Adrenal gland (tissue), 12 donors: ENCODE measurements around the gene PSTPIP1. TPM values are rescaled to one million over a fixed set of nuclear protein-coding genes. Genes with fewer than 3 reads are reported as not detected.

Experiments
- DNase-seq, 7 donors: peaks; one replicate each; pipeline ENCODE4 v3.0.0-alpha.2; 2019 to 2020
- H3K27ac ChIP-seq, 5 donors: fragments of 200-600 bp; sonication (generic) in 4 of 5; 1 replicate in 3 of 5; 2 replicates in 2 of 5; pipeline versions ENCODE4 v1.5.1 to v1.8.0; 2016 to 2020; ENCODE audit warnings: mild to moderate bottlenecking in 1 of 5
- H3K27me3 ChIP-seq: fragments of 200-600 bp; 2 replicates; pipeline ENCODE4 v1.8.0; 2021
- H3K36me3 ChIP-seq, 2 donors: fragments of 200-600 bp; replicated peaks in 1 of 2; 1 replicate in 1 of 2; 2 replicates in 1 of 2; pipeline versions ENCODE4 v1.5.1 to v1.8.0; 2018 to 2022
- H3K4me1 ChIP-seq, 2 donors: fragments of 200-600 bp; replicated peaks in 1 of 2; 1 replicate in 1 of 2; 2 replicates in 1 of 2; pipeline versions ENCODE4 v1.5.1 to v1.8.0; 2018 to 2021
- H3K4me3 ChIP-seq, 4 donors: fragments of 200-600 bp; sonication (generic) in 3 of 4; one replicate each; pipeline ENCODE4 v1.5.1; 2016 to 2018
- H3K9me3 ChIP-seq, 3 donors: fragments of 200-600 bp; sonication (generic) in 1 of 3; replicated peaks in 1 of 3; 1 replicate in 2 of 3; 2 replicates in 1 of 3; pipeline versions ENCODE4 v1.5.1 to v1.8.0; 2016 to 2021
- POLR2A ChIP-seq, 2 donors: fragments of 450-650 bp; IDR thresholded peaks; one replicate each; pipeline ENCODE4 v1.6.1; 2017; ENCODE audit warnings: antibody characterized with exemption in 2 of 2, mild to moderate bottlenecking in 2 of 2, moderate library complexity in 1 of 2
- WGBS, 4 donors: extraction: QIAGEN DNeasy Blood & Tissue Kit in 2 of 4; methylation state at CpG; one replicate each; pipeline versions ENCODE4 v1.1.5 to v1.1.7; 2013 to 2017; 5-methylcytosine and 5-hydroxymethylcytosine counted together
- intact Hi-C, 2 donors: fragments of 100-400 bp; cut with DNase I; formaldehyde crosslinking; loops; one replicate each; pipeline versions ENCODE4 v1.14.1 to v1.15.0; 2022 to 2023
- polyA plus RNA-seq, 3 donors: library from polyadenylated mRNA; stranded (reverse); fragments of 200-250 nt in 2 of 3; fragments of 350-450 nt in 1 of 3; fragmentation: Illumina TruSeq in 1 of 3; extraction: RNeasy Lipid Tissue Mini Kit (QIAGEN cat#74804) in 1 of 3; gene quantifications; one replicate each; pipeline ENCODE4 v1.2.3, GENCODE V29; 2013 to 2014
- total RNA-seq, 9 donors: library from RNA; depleted of rRNA in 4 of 9; stranded (reverse); fragments of >200 nt in 4 of 9; fragments of 120-200 nt in 1 of 9; fragmentation: NEBNext Ultra II Directional in 1 of 9; extraction: Animal tissue kit (Norgen Biotek cat#: 25700) in 1 of 9; gene quantifications; one replicate each; pipeline versions ENCODE4 v1.1.0 to v1.2.4, GENCODE V29; 2013 to 2023
- TF ChIP-seq, protein P1 (sequence below), 6 experiments: fragments of 450-650 bp in 4 of 6; fragments of 200-600 bp in 2 of 6; sonication (generic) in 1 of 6; IDR thresholded peaks; 1 replicate in 5 of 6; 2 replicates in 1 of 6; pipeline versions ENCODE4 v1.5.1 to v1.8.0; 2016 to 2021; ENCODE audit warnings: antibody characterized with exemption in 6 of 6, mild to moderate bottlenecking in 2 of 6, moderate library complexity in 1 of 6
- donor health status: healthy with polysubstance abuse.
- donor health status: Bipolar disorder and iron deficiency.
- donor health status: DM: yes; HTN: yes; CAD: no.
- donor health status: DM: no; HTN: no; CAD: no.
- donor health status: DM: no; HTN: no; CAD: no.
- donor health status: DM: yes; HTN: yes; CAD: no.

The PSTPIP1 gene
- total and polyA plus RNA-seq, 12 donors, result 1.4 to 31.5 (median 11.5) TPM

DNA sequence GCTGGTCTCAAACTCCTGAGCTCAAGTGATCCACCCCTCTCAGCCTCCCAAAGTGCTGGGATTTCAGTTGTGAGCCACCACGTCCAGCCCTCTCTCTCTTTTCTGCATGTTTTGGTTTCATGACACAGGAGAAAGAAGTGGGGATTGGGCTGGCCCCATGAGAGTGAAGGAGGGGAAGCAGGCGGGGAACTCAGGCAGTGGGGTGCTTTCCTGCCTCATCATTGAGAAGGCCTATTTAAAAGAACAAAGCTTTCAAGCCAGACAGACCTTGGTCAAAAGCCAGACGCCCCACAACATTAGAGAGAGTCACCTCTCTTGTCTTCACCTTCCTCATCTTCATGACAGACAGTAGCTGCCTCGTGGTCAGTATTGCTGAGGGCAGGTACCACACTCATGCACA is 15.9 kb downstream of the PSTPIP1 start:
- Histone ChIP-seq H3K4me3 (no peak overlapping the region), H3K4me1 (peaks cover 0 to 4% of the 10 kb centered on the region in 2 donors), H3K27me3 (no peaks in the 10 kb centered on the region), H3K9me3 (no peaks in the 10 kb centered on the region), H3K36me3 (no peaks in the 10 kb centered on the region), H3K27ac (no peak overlapping the region)
- WGBS, 4 donors, result 70 to 81% (median 79%) methylated on average over 4 of the region's 4 CpGs
- intact Hi-C loops, result loop anchor here in 1 of 2 donors (10.0 kb wide), 1 partner anchor 614 kb away; no protein-coding TSS in a partner anchor
- DNase-seq, result no peak
- TF ChIP-seq POLR2A (IDR thresholded peaks at IDR 0.05), result no peak
- TF ChIP-seq, protein P1, sequence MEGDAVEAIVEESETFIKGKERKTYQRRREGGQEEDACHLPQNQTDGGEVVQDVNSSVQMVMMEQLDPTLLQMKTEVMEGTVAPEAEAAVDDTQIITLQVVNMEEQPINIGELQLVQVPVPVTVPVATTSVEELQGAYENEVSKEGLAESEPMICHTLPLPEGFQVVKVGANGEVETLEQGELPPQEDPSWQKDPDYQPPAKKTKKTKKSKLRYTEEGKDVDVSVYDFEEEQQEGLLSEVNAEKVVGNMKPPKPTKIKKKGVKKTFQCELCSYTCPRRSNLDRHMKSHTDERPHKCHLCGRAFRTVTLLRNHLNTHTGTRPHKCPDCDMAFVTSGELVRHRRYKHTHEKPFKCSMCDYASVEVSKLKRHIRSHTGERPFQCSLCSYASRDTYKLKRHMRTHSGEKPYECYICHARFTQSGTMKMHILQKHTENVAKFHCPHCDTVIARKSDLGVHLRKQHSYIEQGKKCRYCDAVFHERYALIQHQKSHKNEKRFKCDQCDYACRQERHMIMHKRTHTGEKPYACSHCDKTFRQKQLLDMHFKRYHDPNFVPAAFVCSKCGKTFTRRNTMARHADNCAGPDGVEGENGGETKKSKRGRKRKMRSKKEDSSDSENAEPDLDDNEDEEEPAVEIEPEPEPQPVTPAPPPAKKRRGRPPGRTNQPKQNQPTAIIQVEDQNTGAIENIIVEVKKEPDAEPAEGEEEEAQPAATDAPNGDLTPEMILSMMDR (IDR thresholded peaks at IDR 0.05), result no peak

DNA sequence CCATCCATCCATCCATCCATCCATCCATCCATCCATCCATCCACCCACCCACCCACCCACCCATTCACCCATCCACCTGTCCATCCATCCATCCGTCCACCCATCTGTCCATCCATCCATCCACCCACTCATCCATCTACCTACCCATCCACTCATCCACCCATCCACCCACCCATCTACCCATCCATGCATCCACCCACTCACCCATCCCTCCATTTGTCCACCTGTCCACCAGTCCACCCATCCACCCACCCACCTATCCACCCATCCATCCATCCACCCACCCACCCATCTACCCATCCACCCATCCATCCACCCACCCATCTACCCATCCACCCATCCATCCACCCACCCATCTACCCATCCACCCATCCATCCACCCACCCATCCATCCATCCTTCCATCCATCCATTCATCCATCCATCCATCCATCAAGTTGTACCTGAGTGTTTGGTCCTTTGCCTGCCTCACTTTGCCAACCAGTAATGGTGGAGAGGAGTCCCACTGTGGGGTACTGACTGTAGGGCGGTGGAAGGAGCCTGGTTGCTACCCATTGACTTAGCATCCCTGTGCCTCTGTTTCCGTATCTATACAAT is 17.3 kb downstream of the PSTPIP1 start:
- Histone ChIP-seq H3K4me1 (peaks cover 0 to 4% of the 10 kb centered on the region in 2 donors), H3K36me3 (no peaks in the 10 kb centered on the region), H3K27ac (no peak overlapping the region), H3K27me3 (no peaks in the 10 kb centered on the region), H3K4me3 (no peak overlapping the region), H3K9me3 (no peaks in the 10 kb centered on the region)
- 85 to 97% (median 92%) methylated on average over 3 of the region's 3 CpGs for WGBS, 4 donors
- no peak for DNase-seq
- TF ChIP-seq, protein P1 (IDR thresholded peaks at IDR 0.05), result no peak
- no peak for TF ChIP-seq POLR2A (IDR thresholded peaks at IDR 0.05)
- intact Hi-C loops, result loop anchor here in 1 of 2 donors (10.0 kb wide), 1 partner anchor 613 kb away; no protein-coding TSS in a partner anchor

DNA sequence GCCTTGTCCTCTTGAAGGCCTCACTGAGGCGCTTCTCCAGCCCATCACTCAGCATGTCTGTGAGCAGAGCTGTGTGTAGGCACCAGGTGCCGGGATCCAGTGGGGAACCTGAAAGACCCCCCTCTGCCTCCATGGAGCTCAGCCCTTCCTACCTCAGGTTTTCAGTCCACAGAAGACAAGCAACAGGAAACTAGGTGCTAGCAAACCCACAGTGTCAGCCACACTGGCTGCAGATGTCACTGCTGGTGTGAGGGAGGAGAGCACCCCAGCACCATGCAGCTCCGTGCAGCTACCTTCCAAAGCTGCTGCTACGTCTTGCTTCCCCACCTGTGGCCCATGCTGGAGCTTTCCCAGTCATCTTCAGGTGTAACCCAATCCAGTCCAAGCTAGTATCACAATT is 17.9 kb downstream of the PSTPIP1 start:
- TF ChIP-seq, protein P1 (IDR thresholded peaks at IDR 0.05), result no peak
- TF ChIP-seq POLR2A (IDR thresholded peaks at IDR 0.05), result no peak
- peaks cover 0 to 4% of the 10 kb centered on the region in 2 donors for H3K4me1 ChIP-seq
- no peak overlapping the region for H3K27ac ChIP-seq
- no peaks in the 10 kb centered on the region for H3K27me3 ChIP-seq
- 40 to 84% (median 68%) methylated on average over 2 to 4 of the region's 4 CpGs for WGBS, 4 donors
- intact Hi-C loops, result loop anchor here in 1 of 2 donors (10.0 kb wide), 1 partner anchor 612 kb away; no protein-coding TSS in a partner anchor
- H3K9me3 ChIP-seq, result no peaks in the 10 kb centered on the region
- no peak for DNase-seq
- no peak overlapping the region for H3K4me3 ChIP-seq
- H3K36me3 ChIP-seq, result no peaks in the 10 kb centered on the region

DNA sequence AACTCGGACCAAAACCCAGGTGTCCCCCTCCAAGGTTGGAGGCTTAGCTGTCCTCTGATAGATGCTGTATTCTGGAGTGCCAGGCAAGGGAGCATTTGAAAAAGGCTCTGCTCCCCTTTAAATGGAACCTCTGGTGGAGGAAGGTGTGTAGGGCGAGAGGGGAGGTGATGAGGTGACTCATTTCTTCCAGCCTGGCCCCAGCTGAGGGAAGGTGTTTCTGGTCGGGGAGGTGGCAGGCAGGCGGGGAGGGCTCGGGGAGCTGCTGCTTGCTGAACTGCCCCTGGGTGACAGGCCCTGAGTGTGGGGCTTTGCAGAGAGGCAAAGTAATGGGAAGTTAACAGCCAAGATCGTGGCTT is 18.8 kb downstream of the PSTPIP1 start:
- peak overlapping the region in 1 of 5 donors; percentile 22 for H3K27ac ChIP-seq
- peaks cover 0 to 4% of the 10 kb centered on the region in 2 donors for H3K4me1 ChIP-seq
- intact Hi-C loops, result loop anchor here in 1 of 2 donors (10.0 kb wide), 1 partner anchor 611 kb away; no protein-coding TSS in a partner anchor
- H3K9me3 ChIP-seq, result no peaks in the 10 kb centered on the region
- no peak for DNase-seq
- no peak overlapping the region for H3K4me3 ChIP-seq
- no peaks in the 10 kb centered on the region for H3K36me3 ChIP-seq
- no peaks in the 10 kb centered on the region for H3K27me3 ChIP-seq
- TF ChIP-seq, protein P1 (IDR thresholded peaks at IDR 0.05), result no peak
- TF ChIP-seq POLR2A (IDR thresholded peaks at IDR 0.05), result no peak
- 73 to 84% (median 79%) methylated on average over 5 to 6 of the region's 6 CpGs for WGBS, 4 donors
